CD4-positive, alpha-beta T cell treated with Interleukin-17A for 1 hour (primary cell): Measurements from ENCODE around the gene DIO3.

Experiments
- DNase-seq: peaks from one replicate; pipeline ENCODE4 v3.0.0-alpha.2; 2020

Gene DIO3

GRCh38 chr14:101584055-101584859, 23.0 kb downstream of the DIO3 start:
- no peak for DNase-seq

GRCh38 chr14:101585211-101585610, 23.9 kb downstream of the DIO3 start:
- no peak for DNase-seq

GRCh38 chr14:101586531-101587430, 25.5 kb downstream of the DIO3 start:
- DNase-seq = no peak

- no peak for DNase-seq
Observed at GRCh38 chr14:101587441-101587911, 26.2 kb downstream of the DIO3 start.

- no peak for DNase-seq
Observed at GRCh38 chr14:101588286-101588975, 27.1 kb downstream of the DIO3 start.

GRCh38 chr14:101588990-101589389, 27.7 kb downstream of the DIO3 start:
- no peak for DNase-seq

GRCh38 chr14:101589486-101590015, 28.3 kb downstream of the DIO3 start:
- no peak for DNase-seq

GRCh38 chr14:101590062-101590461, 28.8 kb downstream of the DIO3 start:
- no peak for DNase-seq

GRCh38 chr14:101590616-101591015, 29.3 kb downstream of the DIO3 start:
- DNase-seq = no peak

- DNase-seq = no peak
Observed at GRCh38 chr14:101591121-101591520, 29.8 kb downstream of the DIO3 start.

GRCh38 chr14:101591582-101591981, 30.3 kb downstream of the DIO3 start:
- DNase-seq = no peak

GRCh38 chr14:101593411-101594238, 32.3 kb downstream of the DIO3 start:
- no peak for DNase-seq

GRCh38 chr14:101594511-101595148, 33.3 kb downstream of the DIO3 start:
- DNase-seq = no peak

- DNase-seq = no peak
Observed at GRCh38 chr14:101595349-101595748, 34.1 kb downstream of the DIO3 start.

- DNase-seq = peak; percentile 46
Observed at GRCh38 chr14:101595887-101596721, 34.8 kb downstream of the DIO3 start.

- DNase-seq = no peak
Observed at GRCh38 chr14:101596742-101597141, 35.4 kb downstream of the DIO3 start.

- no peak for DNase-seq
Observed at GRCh38 chr14:101598159-101598558, 36.9 kb downstream of the DIO3 start.

- DNase-seq = no peak
Observed at GRCh38 chr14:101598571-101599233, 37.4 kb downstream of the DIO3 start.

GRCh38 chr14:101599234-101599885, 38.1 kb downstream of the DIO3 start:
- no peak for DNase-seq
